SU-DHL-6 (cell line): ENCODE data around the gene COL18A1.
"Not testable (repeated sequence)": the region's sequence is repeated elsewhere in the genome, so short reads cannot be mapped to it uniquely, and the experiment has no call there.

Experiments
- H2AFZ ChIP-seq: fragments of 200-600 bp; sonication (generic); 2 replicates; pipeline ENCODE4 v1.6.1; 2014; ENCODE audit warnings: low read depth, mild to moderate bottlenecking, moderate library complexity, mixed read lengths, antibody characterized with exemption, low read length; ENCODE audit not compliant: severe bottlenecking
- H3F3A ChIP-seq: fragments of 200-600 bp; shearing (Covaris generic); 2 replicates; pipeline ENCODE4 v1.6.0; 2016; ENCODE audit warnings: antibody characterized with exemption, mild to moderate bottlenecking; ENCODE audit not compliant: insufficient read depth
- H3K27ac ChIP-seq: fragments of 200-600 bp; sonication (generic); 2 replicates; pipeline ENCODE4 v1.5.1; 2016; ENCODE audit warnings: low read depth, mild to moderate bottlenecking, low read length, moderate library complexity, mixed read lengths
- H3K27me3 ChIP-seq: fragments of 200-600 bp; sonication (generic), shearing (Covaris generic); 2 replicates; pipeline ENCODE4 v1.6.0; 2014; ENCODE audit warnings: mild to moderate bottlenecking, low read length
- H3K36me3 ChIP-seq: fragments of 200-600 bp; sonication (generic); 2 replicates; pipeline ENCODE4 v1.6.1; 2014; ENCODE audit warnings: mild to moderate bottlenecking, low read length, mixed read lengths
- H3K4me2 ChIP-seq: fragments of 300-600, 200-600 bp; shearing (Covaris generic), sonication (generic); 2 replicates; pipeline ENCODE4 v1.6.0; 2014; ENCODE audit warnings: low read length, low read depth, mild to moderate bottlenecking; ENCODE audit not compliant: poor library complexity, severe bottlenecking
- H3K4me3 ChIP-seq: fragments of 200-600 bp; sonication (generic); 2 replicates; pipeline ENCODE4 v1.5.1; 2014; ENCODE audit warnings: antibody characterized with exemption, low read length, mild to moderate bottlenecking, mixed read lengths; ENCODE audit not compliant: insufficient read depth, poor library complexity, severe bottlenecking
- H3K79me2 ChIP-seq: fragments of 200-600 bp; sonication (generic); 2 replicates; pipeline ENCODE4 v1.6.1; 2014; ENCODE audit warnings: mild to moderate bottlenecking, low read length, moderate library complexity; ENCODE audit not compliant: insufficient read depth
- H3K9ac ChIP-seq: fragments of 200-600 bp; sonication (generic); 2 replicates; pipeline ENCODE4 v1.7.0; 2014; ENCODE audit warnings: mild to moderate bottlenecking, low read length
- H3K9me2 ChIP-seq: fragments of 200-600 bp; sonication (generic); replicated peaks from 2 replicates; pipeline ENCODE4 v1.6.1; 2014; ENCODE audit warnings: low read length; ENCODE audit not compliant: insufficient read depth
- H3K9me3 ChIP-seq: fragments of 200-600 bp; sonication (generic); 2 replicates; pipeline ENCODE4 v1.6.1; 2014; ENCODE audit warnings: low read length, mixed read lengths; ENCODE audit not compliant: insufficient read depth
- H4K20me1 ChIP-seq: fragments of 200-600 bp; sonication (generic); 2 replicates; pipeline ENCODE4 v1.6.1; 2014; ENCODE audit warnings: low read depth, mild to moderate bottlenecking, antibody characterized with exemption, low read length, moderate library complexity, mixed read lengths
- CTCF ChIP-seq: fragments of 200-600 bp; sonication (generic); IDR thresholded peaks from one replicate; pipeline ENCODE4 v1.5.1; 2017; ENCODE audit warnings: antibody characterized with exemption, mild to moderate bottlenecking, low read length, moderate library complexity; ENCODE audit not compliant: insufficient read depth, poor library complexity, severe bottlenecking
- EZH2phosphoT487 ChIP-seq: fragments of 200-600 bp; sonication (generic), shearing (Covaris generic); conservative IDR thresholded peaks from 2 replicates; pipeline ENCODE4 v1.6.1; 2018; ENCODE audit warnings: mild to moderate bottlenecking, antibody characterized with exemption, low read length, moderate library complexity, mixed read lengths

Gene COL18A1

DNA sequence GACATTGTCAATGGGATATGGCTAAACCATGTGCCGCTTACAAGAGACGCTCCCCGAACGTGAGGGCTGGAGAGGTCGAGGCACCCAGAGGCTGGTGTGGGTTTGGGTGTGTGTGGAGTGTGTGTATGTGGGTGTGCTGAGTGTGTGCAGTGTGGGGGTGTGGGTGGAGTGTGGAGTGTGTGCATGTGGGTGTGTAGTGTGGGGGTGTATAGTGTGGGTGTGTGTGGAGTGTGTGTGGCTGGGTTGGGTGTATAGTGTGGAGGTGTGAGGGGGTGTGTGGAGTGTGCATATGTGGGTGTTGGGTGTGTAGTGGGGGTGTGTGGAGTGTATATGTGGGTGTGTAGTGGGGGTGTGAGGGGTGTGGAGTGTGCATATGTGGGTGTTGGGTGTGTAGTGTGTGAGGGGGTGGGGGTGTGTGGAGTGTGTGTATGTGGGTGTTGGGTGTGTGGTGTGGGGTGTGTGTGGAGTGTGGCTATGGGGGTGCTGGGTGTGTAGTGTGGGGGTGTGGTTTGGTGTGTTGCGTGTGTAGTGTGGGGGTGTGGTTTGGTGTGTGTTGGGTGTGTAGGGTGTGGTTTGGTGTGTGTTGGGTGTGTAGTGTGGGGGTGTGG, 95.1 kb downstream of the COL18A1 start:
- Histone ChIP-seq H3K9ac (no peak overlapping the region), H3K27me3 (no peaks in the 10 kb centered on the region), H3K79me2 (no peaks in the 10 kb centered on the region), H3K9me3 (no peaks in the 10 kb centered on the region), H3K27ac (no peak overlapping the region), H3F3A (no peaks in the 10 kb centered on the region), H2AFZ (no peak overlapping the region), H3K4me2 (no peak overlapping the region), H3K4me3 (no peak overlapping the region), H3K36me3 (no peaks in the 10 kb centered on the region), H4K20me1 (no peaks in the 10 kb centered on the region), H3K9me2 (no peaks in the 10 kb centered on the region)
- TF ChIP-seq EZH2phosphoT487 (no peak), CTCF (no peak)

DNA sequence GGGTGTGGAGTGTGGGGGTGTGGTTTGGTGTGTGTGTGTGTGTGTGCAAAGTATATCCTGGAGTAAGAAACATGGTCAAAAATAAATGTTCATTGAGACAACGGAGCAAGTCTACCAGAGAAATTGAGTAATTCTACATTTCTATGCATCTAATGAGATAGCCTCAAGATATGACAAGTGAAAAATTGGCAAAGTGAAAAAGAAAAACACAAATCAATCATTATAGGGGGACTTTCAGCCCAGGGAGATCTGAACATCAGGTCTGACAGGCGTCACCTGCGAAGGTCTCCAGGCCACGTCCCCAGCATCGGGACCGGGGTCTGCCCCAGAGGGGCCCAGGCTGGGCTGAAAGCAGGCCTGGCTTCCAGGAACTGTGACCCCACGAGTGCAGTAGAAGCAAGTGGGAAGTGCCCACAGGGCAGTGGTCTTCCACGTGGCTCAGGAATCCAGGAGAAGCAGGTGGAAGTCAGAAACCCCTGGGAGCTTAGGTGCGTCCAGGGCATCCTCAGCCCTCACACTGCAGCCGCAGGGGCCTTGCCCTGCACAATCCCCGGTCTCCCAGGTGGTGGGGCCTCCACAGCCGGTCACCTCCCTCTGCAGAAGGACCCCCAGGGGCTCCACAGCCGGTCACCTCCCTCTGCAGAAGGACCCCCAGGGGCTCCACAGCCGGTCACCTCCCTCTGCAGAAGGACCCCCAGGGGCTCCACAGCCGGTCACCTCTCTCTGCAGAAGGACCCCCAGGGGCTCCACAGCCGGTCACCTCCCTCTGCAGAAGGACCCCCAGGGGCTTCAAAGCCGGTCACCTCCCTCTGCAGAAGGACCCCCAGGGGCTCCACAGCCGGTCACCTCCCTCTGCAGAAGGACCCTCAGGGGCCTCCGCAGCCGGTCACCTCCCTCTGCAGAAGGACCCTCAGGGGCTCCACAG, 96.4 kb downstream of the COL18A1 start:
- H3K9ac ChIP-seq, H3K36me3 ChIP-seq, H3K27me3 ChIP-seq, H3F3A ChIP-seq, H3K9me2 ChIP-seq, H3K4me2 ChIP-seq, H4K20me1 ChIP-seq, H3K9me3 ChIP-seq, H3K79me2 ChIP-seq, H3K4me3 ChIP-seq, H3K27ac ChIP-seq, H2AFZ ChIP-seq: not testable (repeated sequence)

GRCh38 chr21:45502006-45502345, 97.0 kb downstream of the COL18A1 start:
- no peak overlapping the region for H3K9ac ChIP-seq
- no peaks in the 10 kb centered on the region for H4K20me1 ChIP-seq
- H3K4me3 ChIP-seq, result no peak overlapping the region
- no peak overlapping the region for H2AFZ ChIP-seq
- H3K79me2 ChIP-seq, result no peaks in the 10 kb centered on the region
- no peaks in the 10 kb centered on the region for H3K36me3 ChIP-seq
- H3K27me3 ChIP-seq, result no peaks in the 10 kb centered on the region
- H3F3A ChIP-seq, result no peaks in the 10 kb centered on the region
- H3K4me2 ChIP-seq, result no peak overlapping the region
- no peak overlapping the region for H3K27ac ChIP-seq
- H3K9me2 ChIP-seq, result no peaks in the 10 kb centered on the region
- no peaks in the 10 kb centered on the region for H3K9me3 ChIP-seq
- TF ChIP-seq EZH2phosphoT487 (no peak), CTCF (no peak)

DNA sequence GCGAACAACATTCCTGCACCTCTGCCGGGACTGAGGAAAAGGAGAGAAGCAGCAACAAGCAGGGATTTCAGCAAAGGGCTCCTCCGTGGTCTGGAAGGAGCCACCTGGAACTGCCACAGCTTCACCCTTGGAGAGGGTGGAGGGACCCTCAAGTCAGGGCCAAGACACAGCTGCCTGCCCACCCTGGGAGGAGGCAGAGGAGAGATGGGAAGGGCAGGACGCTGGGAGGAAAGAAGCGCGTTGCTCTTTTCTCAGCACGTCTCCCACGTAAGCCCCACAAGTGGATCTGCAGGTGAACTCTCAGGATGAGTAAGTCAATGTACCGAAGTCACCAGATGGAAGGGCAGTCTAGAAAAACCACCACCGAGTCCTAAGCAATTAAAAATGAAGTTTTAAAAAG, 97.6 kb downstream of the COL18A1 start:
- no peaks in the 10 kb centered on the region for H3K27me3 ChIP-seq
- no peaks in the 10 kb centered on the region for H3K79me2 ChIP-seq
- TF ChIP-seq CTCF (no peak), EZH2phosphoT487 (no peak)
- H3K27ac ChIP-seq, result no peak overlapping the region
- no peak overlapping the region for H3K4me2 ChIP-seq
- H3K36me3 ChIP-seq, result no peaks in the 10 kb centered on the region
- no peak overlapping the region for H3K9ac ChIP-seq
- H3K9me3 ChIP-seq, result no peaks in the 10 kb centered on the region
- H3K9me2 ChIP-seq, result no peaks in the 10 kb centered on the region
- H4K20me1 ChIP-seq, result no peaks in the 10 kb centered on the region
- H3K4me3 ChIP-seq, result no peak overlapping the region
- H2AFZ ChIP-seq, result no peak overlapping the region
- no peaks in the 10 kb centered on the region for H3F3A ChIP-seq

DNA sequence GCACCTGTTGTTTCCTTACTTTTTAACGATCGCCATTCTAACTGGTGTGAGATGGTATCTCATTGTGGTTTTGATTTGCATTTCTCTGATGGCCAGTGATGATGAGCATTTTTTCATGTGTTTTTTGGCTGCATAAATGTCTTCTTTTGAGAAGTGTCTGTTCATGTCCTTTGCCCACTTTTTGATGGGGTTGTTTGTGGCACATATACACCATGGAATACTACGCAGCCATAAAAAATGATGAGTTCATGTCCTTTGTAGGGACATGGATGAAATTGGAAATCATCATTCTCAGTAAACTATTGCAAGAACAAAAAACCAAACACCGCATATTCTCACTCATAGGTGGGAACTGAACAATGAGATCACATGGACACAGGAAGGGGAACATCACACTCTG, 98.3 kb downstream of the COL18A1 start:
- H3K36me3 ChIP-seq, H3K4me3 ChIP-seq, H3K27ac ChIP-seq, H3K9me2 ChIP-seq, H4K20me1 ChIP-seq, H3F3A ChIP-seq, H2AFZ ChIP-seq, H3K27me3 ChIP-seq, H3K79me2 ChIP-seq, H3K4me2 ChIP-seq, H3K9me3 ChIP-seq, H3K9ac ChIP-seq: not testable (repeated sequence)
